Stomach smooth muscle (tissue), 2 donors: ENCODE results near the gene CYTH1.

Source experiments
- H3K27ac ChIP-seq: one replicate; pipeline ENCODE4 v1.7.0; 2013; ENCODE audit warnings: mild to moderate bottlenecking, low read length, inconsistent platforms
- H3K27me3 ChIP-seq, 2 donors: one replicate each; pipeline ENCODE4 v1.7.0; 2013; ENCODE audit warnings: low read length in 2 of 2; ENCODE audit not compliant: insufficient read depth in 2 of 2, control insufficient read depth in 1 of 2
- H3K36me3 ChIP-seq, 2 donors: one replicate each; pipeline ENCODE4 v1.7.0; 2013; ENCODE audit warnings: low read length in 2 of 2; ENCODE audit not compliant: control insufficient read depth in 2 of 2, insufficient read depth in 2 of 2
- H3K4me1 ChIP-seq: one replicate; pipeline ENCODE4 v1.7.0; 2013; ENCODE audit warnings: low read length; ENCODE audit not compliant: control insufficient read depth, insufficient read depth
- H3K4me3 ChIP-seq, 2 donors: one replicate each; pipeline ENCODE4 v1.7.0; 2013; ENCODE audit warnings: low read length in 2 of 2
- H3K9ac ChIP-seq, 2 donors: one replicate each; pipeline ENCODE4 v1.7.0; 2013; ENCODE audit warnings: low read length in 2 of 2, mild to moderate bottlenecking in 1 of 2
- H3K9me3 ChIP-seq, 2 donors: one replicate each; pipeline ENCODE4 v1.7.0; 2013; ENCODE audit warnings: low read length in 2 of 2; ENCODE audit not compliant: control insufficient read depth in 2 of 2
- donor health status: healthy.
- donor health status: Pancreatic carcinoma.

Gene CYTH1, protein sequence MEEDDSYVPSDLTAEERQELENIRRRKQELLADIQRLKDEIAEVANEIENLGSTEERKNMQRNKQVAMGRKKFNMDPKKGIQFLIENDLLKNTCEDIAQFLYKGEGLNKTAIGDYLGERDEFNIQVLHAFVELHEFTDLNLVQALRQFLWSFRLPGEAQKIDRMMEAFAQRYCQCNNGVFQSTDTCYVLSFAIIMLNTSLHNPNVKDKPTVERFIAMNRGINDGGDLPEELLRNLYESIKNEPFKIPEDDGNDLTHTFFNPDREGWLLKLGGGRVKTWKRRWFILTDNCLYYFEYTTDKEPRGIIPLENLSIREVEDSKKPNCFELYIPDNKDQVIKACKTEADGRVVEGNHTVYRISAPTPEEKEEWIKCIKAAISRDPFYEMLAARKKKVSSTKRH

DNA sequence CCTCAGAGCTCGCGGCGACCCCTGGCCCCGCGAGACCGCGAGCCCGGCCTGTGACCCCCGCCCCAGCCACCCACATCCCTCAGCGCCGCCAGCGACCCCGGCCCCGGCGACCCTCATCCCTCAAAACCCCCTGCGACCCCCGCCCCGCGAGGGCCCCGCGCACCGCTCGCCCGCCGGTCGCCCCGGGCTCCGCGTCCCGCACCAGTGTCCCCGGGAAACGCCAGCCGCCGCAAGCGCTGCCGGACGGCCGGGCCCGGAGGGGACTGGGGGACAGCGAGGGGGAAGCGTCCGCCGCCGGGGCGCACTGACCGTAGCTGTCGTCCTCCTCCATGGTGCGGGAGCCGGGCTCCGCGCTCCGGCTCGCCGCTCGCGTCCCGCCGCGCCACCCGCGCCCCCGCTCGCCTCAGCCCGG, at the start of gene CYTH1:
Gene CYTH1 (minus strand): TSS at position 381 of the 412 bp plus-strand sequence. CDS start 50 bp downstream, at position 331.
- H3K27ac ChIP-seq = peak within 1 kb of the TSS; percentile 85
- peaks cover 13% of the 10 kb centered on the region for H3K4me1 ChIP-seq
- no peaks in the 10 kb centered on the region for H3K27me3 ChIP-seq
- H3K9me3 ChIP-seq = no peaks in the 10 kb centered on the region
- peak within 1 kb of the TSS; percentile 87 to 95 for H3K9ac ChIP-seq
- no peaks in the 10 kb centered on the region for H3K36me3 ChIP-seq
- peak within 1 kb of the TSS; percentile 84 to 95 for H3K4me3 ChIP-seq

DNA sequence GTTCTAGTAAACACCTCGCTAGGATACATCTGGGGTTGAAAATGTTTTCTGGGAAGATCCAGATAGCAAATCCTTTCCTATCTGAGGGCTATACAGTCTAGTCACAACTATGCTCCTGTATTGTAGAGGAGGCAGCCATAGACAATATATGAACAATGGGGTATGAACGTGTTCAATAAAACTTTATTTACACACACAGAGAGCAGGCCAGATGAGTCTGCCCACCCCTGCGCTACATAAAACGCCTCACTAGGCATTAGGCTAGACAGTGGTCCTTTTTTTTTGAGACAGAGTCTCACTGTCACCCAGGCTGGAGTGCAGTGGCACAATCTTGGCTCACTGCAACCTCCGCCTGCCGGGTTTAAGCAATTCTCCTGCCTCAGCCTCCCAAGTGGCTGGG, 47.4 kb upstream of the CYTH1 start:
- no peaks in the 10 kb centered on the region for H3K27me3 ChIP-seq

GRCh38 chr17:78828470-78829185, 46.6 kb upstream of the CYTH1 start:
- Histone ChIP-seq H3K4me1 (no peaks in the 10 kb centered on the region), H3K9ac (no peak overlapping the region), H3K36me3 (peaks cover 61 to 76% of the 10 kb centered on the region in 2 donors), H3K4me3 (no peak overlapping the region), H3K27me3 (no peaks in the 10 kb centered on the region), H3K27ac (no peak overlapping the region), H3K9me3 (no peaks in the 10 kb centered on the region)

More for the DNA sequence above, 47.4 kb upstream of the CYTH1 start:
- peaks cover 65 to 71% of the 10 kb centered on the region in 2 donors for H3K36me3 ChIP-seq
- no peak overlapping the region for H3K27ac ChIP-seq
- no peak overlapping the region for H3K4me3 ChIP-seq
- H3K4me1 ChIP-seq = no peaks in the 10 kb centered on the region
- H3K9me3 ChIP-seq = no peaks in the 10 kb centered on the region
- no peak overlapping the region for H3K9ac ChIP-seq

DNA sequence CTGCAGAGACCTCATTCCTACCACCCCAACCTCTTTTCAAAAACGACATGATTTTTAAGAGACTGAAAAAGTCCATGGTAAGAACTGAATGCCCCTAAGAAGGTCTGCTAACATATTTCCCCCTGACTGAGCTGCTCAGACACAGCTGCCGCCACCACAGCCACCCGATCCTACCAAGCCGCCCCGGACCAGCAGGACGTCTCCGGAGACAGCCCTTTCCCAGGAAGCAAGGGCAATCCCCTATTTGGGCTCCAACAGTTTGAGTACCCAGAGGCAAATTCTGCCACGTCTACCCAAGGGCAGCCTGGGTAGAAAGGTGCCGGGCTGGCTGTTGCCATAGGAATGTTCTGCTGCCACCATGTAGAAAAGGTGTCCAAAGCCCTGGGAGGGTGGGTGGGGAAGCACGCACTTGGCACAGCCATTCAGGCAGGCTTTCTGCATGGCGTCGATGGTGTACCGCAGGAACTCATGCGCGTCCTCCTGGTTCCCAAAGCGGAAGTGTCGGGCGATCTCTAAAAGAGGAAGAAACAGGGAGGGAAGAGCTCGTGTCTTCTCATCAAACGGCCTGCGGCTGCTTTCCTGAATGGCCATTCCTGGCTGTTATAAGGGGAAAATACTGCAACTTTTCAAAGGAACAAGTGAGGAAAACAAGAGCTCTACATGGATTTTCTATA, 44.9 kb upstream of the CYTH1 start:
- Histone ChIP-seq H3K9me3 (no peaks in the 10 kb centered on the region), H3K9ac (no peak overlapping the region), H3K4me3 (no peak overlapping the region), H3K27ac (no peak overlapping the region), H3K27me3 (no peaks in the 10 kb centered on the region), H3K36me3 (peaks cover 53 to 71% of the 10 kb centered on the region in 2 donors), H3K4me1 (no peaks in the 10 kb centered on the region)

GRCh38 chr17:78826421-78826820, 44.3 kb upstream of the CYTH1 start:
- Histone ChIP-seq H3K27ac (no peak overlapping the region), H3K36me3 (peaks cover 54 to 72% of the 10 kb centered on the region in 2 donors), H3K27me3 (no peaks in the 10 kb centered on the region), H3K4me3 (no peak overlapping the region), H3K9ac (no peak overlapping the region), H3K4me1 (no peaks in the 10 kb centered on the region), H3K9me3 (no peaks in the 10 kb centered on the region)

- Histone ChIP-seq H3K9ac (no peak overlapping the region), H3K4me1 (no peaks in the 10 kb centered on the region), H3K27me3 (no peaks in the 10 kb centered on the region), H3K4me3 (no peak overlapping the region), H3K9me3 (no peaks in the 10 kb centered on the region), H3K27ac (no peak overlapping the region), H3K36me3 (peaks cover 53 to 73% of the 10 kb centered on the region in 2 donors)
Measured at GRCh38 chr17:78825696-78826095, 43.6 kb upstream of the CYTH1 start.

DNA sequence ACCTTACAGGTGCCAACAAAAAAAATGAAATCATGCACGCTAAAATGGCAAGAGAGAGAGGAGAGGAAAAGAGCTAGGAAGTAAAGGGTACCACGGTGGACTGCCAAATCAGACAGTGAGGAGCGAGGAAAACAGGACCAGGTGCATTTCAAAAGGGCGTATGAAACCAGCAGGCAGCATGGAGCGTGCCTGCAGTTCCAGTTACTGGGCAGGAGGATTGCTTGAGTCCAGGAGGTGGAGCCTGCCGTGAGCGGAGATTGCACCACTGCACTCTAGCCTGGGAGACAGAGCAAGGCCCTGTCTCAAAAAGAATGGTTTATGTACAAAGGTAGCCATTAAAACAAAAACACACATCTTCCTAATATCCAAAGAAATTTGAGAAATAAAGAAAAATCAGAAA, 42.2 kb upstream of the CYTH1 start:
- Histone ChIP-seq H3K27me3 (no peaks in the 10 kb centered on the region), H3K9ac (no peak overlapping the region), H3K27ac (no peak overlapping the region), H3K9me3 (no peaks in the 10 kb centered on the region), H3K4me3 (no peak overlapping the region), H3K36me3 (peaks cover 66 to 78% of the 10 kb centered on the region in 2 donors), H3K4me1 (no peaks in the 10 kb centered on the region)

- no peaks in the 10 kb centered on the region for H3K4me1 ChIP-seq
Measured at GRCh38 chr17:78823282-78824046, 41.4 kb upstream of the CYTH1 start.

GRCh38 chr17:78822552-78822951, 40.5 kb upstream of the CYTH1 start:
- H3K27ac ChIP-seq = no peak overlapping the region
- no peak overlapping the region for H3K4me3 ChIP-seq
- no peaks in the 10 kb centered on the region for H3K27me3 ChIP-seq
- H3K9ac ChIP-seq = no peak overlapping the region
- no peaks in the 10 kb centered on the region for H3K4me1 ChIP-seq
- no peaks in the 10 kb centered on the region for H3K9me3 ChIP-seq
- peaks cover 69 to 75% of the 10 kb centered on the region in 2 donors for H3K36me3 ChIP-seq

More at GRCh38 chr17:78823282-78824046, 41.4 kb upstream of the CYTH1 start:
- Histone ChIP-seq H3K36me3 (peaks cover 70 to 75% of the 10 kb centered on the region in 2 donors), H3K9ac (no peak overlapping the region), H3K4me3 (no peak overlapping the region), H3K27ac (no peak overlapping the region), H3K27me3 (no peaks in the 10 kb centered on the region), H3K9me3 (no peaks in the 10 kb centered on the region)

DNA sequence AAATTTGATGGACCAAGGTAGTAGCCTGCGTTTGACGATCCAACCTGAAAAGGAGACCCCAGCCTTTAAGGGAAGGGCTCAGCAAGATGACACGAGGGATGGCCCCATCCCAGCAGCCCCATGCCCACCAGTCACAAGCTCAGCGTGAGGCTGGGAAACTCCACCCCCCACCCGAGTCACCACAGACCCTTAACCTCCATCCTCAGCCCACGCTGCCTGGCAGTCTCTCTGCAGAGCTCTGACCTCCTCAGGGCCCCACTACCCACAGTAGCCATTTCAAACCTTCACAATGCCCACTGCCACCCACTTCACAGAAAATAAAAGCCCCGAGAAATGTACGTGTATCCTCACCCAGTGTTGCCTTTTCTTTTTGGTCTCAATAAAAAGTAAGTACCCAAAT, 39.9 kb upstream of the CYTH1 start:
- Histone ChIP-seq H3K9ac (no peak overlapping the region), H3K27ac (no peak overlapping the region), H3K27me3 (no peaks in the 10 kb centered on the region), H3K36me3 (peaks cover 70 to 73% of the 10 kb centered on the region in 2 donors), H3K9me3 (no peaks in the 10 kb centered on the region), H3K4me3 (no peak overlapping the region), H3K4me1 (no peaks in the 10 kb centered on the region)
